ENCODE results near the gene CFAP73.

Gene CFAP73

GRCh38 chr12:113159937-113160336 is 10.4 kb downstream of the CFAP73 start:
- TF ChIP-seq POLR2A (IDR thresholded peaks at IDR 0.05; ENCODE audit: low read depth, low read length) (no peak), POLR2AphosphoS5 (IDR thresholded peaks at IDR 0.05; ENCODE audit: low read depth, low read length) (no peak), TAF1 (IDR thresholded peaks at IDR 0.05; ENCODE audit: borderline replicate concordance, low read depth, low read length) (no peak)
- no peak for DNase-seq (ENCODE audit: insufficient read length)
- FAIRE-seq = no peak

- DNase-seq (ENCODE audit: insufficient read length) = peak; percentile 58
- 0 out of 2 replicates have a peak, but pooled peaks have one; percentile 33 for TF ChIP-seq POLR2A (IDR thresholded peaks at IDR 0.05; ENCODE audit: low read depth, low read length)
- no peak for TF ChIP-seq POLR2AphosphoS5 (IDR thresholded peaks at IDR 0.05; ENCODE audit: low read depth, low read length)
- no peak for FAIRE-seq
Measured at GRCh38 chr12:113161415-113162016, 12.0 kb downstream of the CFAP73 start.

- DNase-seq (ENCODE audit: insufficient read length) (no peak), FAIRE-seq (no peak)
- no peak for TF ChIP-seq POLR2AphosphoS5 (IDR thresholded peaks at IDR 0.05; ENCODE audit: low read depth, low read length)
- TF ChIP-seq TAF1 (IDR thresholded peaks at IDR 0.05; ENCODE audit: borderline replicate concordance, low read depth, low read length) = no peak
- TF ChIP-seq POLR2A (IDR thresholded peaks at IDR 0.05; ENCODE audit: low read depth, low read length) = 0 out of 2 replicates have a peak, but pooled peaks have one; percentile 25
Measured at GRCh38 chr12:113162102-113163029, 12.8 kb downstream of the CFAP73 start.

GRCh38 chr12:113163030-113163360 is 13.5 kb downstream of the CFAP73 start:
- no peak for FAIRE-seq
- no peak for DNase-seq (ENCODE audit: insufficient read length)
- TF ChIP-seq TAF1 (IDR thresholded peaks at IDR 0.05; ENCODE audit: borderline replicate concordance, low read depth, low read length) = no peak
- no peak for TF ChIP-seq POLR2AphosphoS5 (IDR thresholded peaks at IDR 0.05; ENCODE audit: low read depth, low read length)
- TF ChIP-seq POLR2A (IDR thresholded peaks at IDR 0.05; ENCODE audit: low read depth, low read length) = no peak

- TF ChIP-seq POLR2A (IDR thresholded peaks at IDR 0.05; ENCODE audit: low read depth, low read length) (no peak), TAF1 (IDR thresholded peaks at IDR 0.05; ENCODE audit: borderline replicate concordance, low read depth, low read length) (no peak), POLR2AphosphoS5 (IDR thresholded peaks at IDR 0.05; ENCODE audit: low read depth, low read length) (no peak)
- no peak for DNase-seq (ENCODE audit: insufficient read length)
- no peak for FAIRE-seq
Measured at GRCh38 chr12:113164014-113164413, 14.5 kb downstream of the CFAP73 start.

- FAIRE-seq (no peak), DNase-seq (ENCODE audit: insufficient read length) (no peak)
- TF ChIP-seq TAF1 (IDR thresholded peaks at IDR 0.05; ENCODE audit: borderline replicate concordance, low read depth, low read length) = no peak
- no peak for TF ChIP-seq POLR2AphosphoS5 (IDR thresholded peaks at IDR 0.05; ENCODE audit: low read depth, low read length)
- no peak for TF ChIP-seq POLR2A (IDR thresholded peaks at IDR 0.05; ENCODE audit: low read depth, low read length)
Measured at GRCh38 chr12:113165521-113166450, 16.3 kb downstream of the CFAP73 start.

- TF ChIP-seq POLR2A (IDR thresholded peaks at IDR 0.05; ENCODE audit: low read depth, low read length) (no peak), TAF1 (IDR thresholded peaks at IDR 0.05; ENCODE audit: borderline replicate concordance, low read depth, low read length) (no peak), POLR2AphosphoS5 (IDR thresholded peaks at IDR 0.05; ENCODE audit: low read depth, low read length) (no peak)
- DNase-seq (ENCODE audit: insufficient read length) = no peak
- FAIRE-seq = no peak
Measured at GRCh38 chr12:113167868-113168267, 18.3 kb downstream of the CFAP73 start.

GRCh38 chr12:113169697-113170096 is 20.2 kb downstream of the CFAP73 start:
- DNase-seq (ENCODE audit: insufficient read length) (no peak), FAIRE-seq (no peak)
- no peak for TF ChIP-seq POLR2AphosphoS5 (IDR thresholded peaks at IDR 0.05; ENCODE audit: low read depth, low read length)
- TF ChIP-seq TAF1 (IDR thresholded peaks at IDR 0.05; ENCODE audit: borderline replicate concordance, low read depth, low read length) = no peak
- TF ChIP-seq POLR2A (IDR thresholded peaks at IDR 0.05; ENCODE audit: low read depth, low read length) = no peak

GRCh38 chr12:113170457-113170856 is 20.9 kb downstream of the CFAP73 start:
- TF ChIP-seq TAF1 (IDR thresholded peaks at IDR 0.05; ENCODE audit: borderline replicate concordance, low read depth, low read length) (no peak), POLR2AphosphoS5 (IDR thresholded peaks at IDR 0.05; ENCODE audit: low read depth, low read length) (no peak), POLR2A (IDR thresholded peaks at IDR 0.05; ENCODE audit: low read depth, low read length) (no peak)
- FAIRE-seq = no peak

GRCh38 chr12:113170926-113171325 is 21.4 kb downstream of the CFAP73 start:
- FAIRE-seq = no peak
- DNase-seq (ENCODE audit: insufficient read length) = no peak
- TF ChIP-seq POLR2A (IDR thresholded peaks at IDR 0.05; ENCODE audit: low read depth, low read length) (0 out of 2 replicates have a peak, but pooled peaks have one; percentile 9), TAF1 (IDR thresholded peaks at IDR 0.05; ENCODE audit: borderline replicate concordance, low read depth, low read length) (no peak)

More at GRCh38 chr12:113170457-113170856, 20.9 kb downstream of the CFAP73 start:
- DNase-seq (ENCODE audit: insufficient read length) = no peak

GRCh38 chr12:113171543-113171942 is 22.0 kb downstream of the CFAP73 start:
- DNase-seq (ENCODE audit: insufficient read length) = no peak
- FAIRE-seq = peak; percentile 30

More at GRCh38 chr12:113171543-113171942, 22.0 kb downstream of the CFAP73 start:
- TF ChIP-seq POLR2AphosphoS5 (IDR thresholded peaks at IDR 0.05; ENCODE audit: low read depth, low read length) = no peak
- no peak for TF ChIP-seq POLR2A (IDR thresholded peaks at IDR 0.05; ENCODE audit: low read depth, low read length)
- TF ChIP-seq TAF1 (IDR thresholded peaks at IDR 0.05; ENCODE audit: borderline replicate concordance, low read depth, low read length) = no peak
